Transverse colon (tissue), 4 donors: Measurements from ENCODE around the gene LMOD2.

Experiments used
- EP300 ChIP-seq: sonication (generic); formaldehyde crosslinking; IDR thresholded peaks from one replicate; pipeline ENCODE4 v1.6.1; 2017; ENCODE audit warnings: antibody characterized with exemption, low read depth
- POLR2A ChIP-seq: fragments of 450-650 bp; IDR thresholded peaks from one replicate; pipeline ENCODE4 v1.6.1; 2016; ENCODE audit warnings: antibody characterized with exemption, mild to moderate bottlenecking, moderate library complexity
- POLR2AphosphoS5 ChIP-seq, 3 donors: sonication (generic); formaldehyde crosslinking; IDR thresholded peaks; one replicate each; pipeline ENCODE4 v1.6.1; 2016; ENCODE audit warnings: antibody characterized with exemption in 3 of 3
- TF ChIP-seq, protein P1 (sequence below), 5 experiments: fragments of 200-600 bp in 3 of 5; fragments of 450-650 bp in 2 of 5; sonication (generic) in 3 of 5; IDR thresholded peaks; 1 replicate in 2 of 5; 2 replicates in 3 of 5; pipeline ENCODE4 v1.5.1; 2016 to 2017; ENCODE audit warnings: antibody characterized with exemption in 5 of 5, inconsistent platforms in 3 of 5, mild to moderate bottlenecking in 2 of 5, moderate library complexity in 1 of 5

DNA sequence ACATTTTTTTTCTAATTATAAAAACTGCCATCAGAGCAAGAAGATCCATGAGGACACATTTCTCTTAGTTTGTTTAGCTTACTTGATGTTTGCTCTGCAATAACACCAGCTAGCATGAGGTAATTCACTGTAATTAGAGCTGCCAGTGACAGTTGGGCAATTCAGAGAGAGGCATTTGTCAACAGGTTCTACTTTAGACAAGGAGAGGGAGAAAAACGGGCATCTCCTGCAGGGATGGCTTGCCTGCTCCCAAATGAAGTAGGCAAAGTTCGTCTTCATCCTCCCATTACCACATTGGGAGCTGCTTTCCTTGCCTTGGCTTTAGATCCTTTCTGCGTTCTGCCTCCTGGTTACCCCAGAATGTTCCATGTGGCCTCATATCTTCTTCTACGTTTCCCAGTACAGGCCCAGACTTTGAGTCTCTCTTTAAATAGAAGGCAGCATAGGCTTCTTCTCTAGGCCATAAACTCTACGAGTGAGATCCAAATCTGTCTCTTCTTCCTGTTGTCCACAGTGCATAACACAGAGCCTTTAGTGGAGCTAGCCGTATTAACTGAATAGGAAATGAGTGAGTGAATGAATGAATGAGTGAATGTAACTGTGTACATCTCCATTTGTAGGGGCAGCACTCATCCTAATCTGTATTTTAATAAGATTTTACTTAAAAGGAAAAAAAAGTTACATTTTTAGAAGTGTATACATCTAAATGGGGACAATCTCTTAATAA lies 32.8 kb upstream of the LMOD2 start:
- TF ChIP-seq, protein P1, sequence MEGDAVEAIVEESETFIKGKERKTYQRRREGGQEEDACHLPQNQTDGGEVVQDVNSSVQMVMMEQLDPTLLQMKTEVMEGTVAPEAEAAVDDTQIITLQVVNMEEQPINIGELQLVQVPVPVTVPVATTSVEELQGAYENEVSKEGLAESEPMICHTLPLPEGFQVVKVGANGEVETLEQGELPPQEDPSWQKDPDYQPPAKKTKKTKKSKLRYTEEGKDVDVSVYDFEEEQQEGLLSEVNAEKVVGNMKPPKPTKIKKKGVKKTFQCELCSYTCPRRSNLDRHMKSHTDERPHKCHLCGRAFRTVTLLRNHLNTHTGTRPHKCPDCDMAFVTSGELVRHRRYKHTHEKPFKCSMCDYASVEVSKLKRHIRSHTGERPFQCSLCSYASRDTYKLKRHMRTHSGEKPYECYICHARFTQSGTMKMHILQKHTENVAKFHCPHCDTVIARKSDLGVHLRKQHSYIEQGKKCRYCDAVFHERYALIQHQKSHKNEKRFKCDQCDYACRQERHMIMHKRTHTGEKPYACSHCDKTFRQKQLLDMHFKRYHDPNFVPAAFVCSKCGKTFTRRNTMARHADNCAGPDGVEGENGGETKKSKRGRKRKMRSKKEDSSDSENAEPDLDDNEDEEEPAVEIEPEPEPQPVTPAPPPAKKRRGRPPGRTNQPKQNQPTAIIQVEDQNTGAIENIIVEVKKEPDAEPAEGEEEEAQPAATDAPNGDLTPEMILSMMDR (IDR thresholded peaks at IDR 0.05) = no peak
- TF ChIP-seq POLR2AphosphoS5 (IDR thresholded peaks at IDR 0.05) (no peak), POLR2A (no peak), EP300 (no peak)
